ENCODE data around the gene NDRG2. TPM values are rescaled to one million over a fixed set of nuclear protein-coding genes. Genes with fewer than 3 reads are reported as not detected.

The NDRG2 gene
- polyA plus RNA-seq, 4 donors, result 44.5 to 129 (median 71.4) TPM

GRCh38 chr14:21025371-21026273, 761 bp upstream of the NDRG2 start:
- FAIRE-seq (no peak), DNase-seq (peak in 1 of 2 donors; percentile 62)
- Histone ChIP-seq H3K36me3 (ENCODE audit: control insufficient read depth in 3 of 3, insufficient read depth in 2 of 3, low read depth in 1 of 3, low read length in 3 of 3) (peaks cover 0 to 19% (median 2%) of the 10 kb centered on the region in 3 donors), H3K27ac (ENCODE audit: low read depth in 1 of 3, low read length in 2 of 3) (peak overlapping the region; percentile 54 to 89 (median 55)), H3K27me3 (ENCODE audit: control insufficient read depth in 3 of 3, insufficient read depth in 3 of 3, low read length in 3 of 3) (no peaks in the 10 kb centered on the region), H3K4me3 (ENCODE audit: low read depth in 1 of 3, low read length in 3 of 3) (peak overlapping the region; percentile 68 to 75 (median 68)), H3K9me3 (ENCODE audit: control insufficient read depth in 2 of 2, insufficient read depth in 1 of 2, low read depth in 1 of 2, low read length in 1 of 2) (no peaks in the 10 kb centered on the region), H3K4me1 (ENCODE audit: control insufficient read depth in 3 of 3, insufficient read depth in 2 of 3, low read depth in 1 of 3, low read length in 2 of 3) (peaks cover 0 to 10% (median 2%) of the 10 kb centered on the region in 3 donors)
- 13 to 20% (median 16%) methylated on average over 49 to 58 of the region's 58 CpGs for WGBS, 3 donors

- DNase-seq (peak; percentile 42 to 59), FAIRE-seq (no peak)
- 10 to 22% (median 20%) methylated on average over 17 of the region's 17 CpGs for WGBS, 3 donors
- Histone ChIP-seq H3K4me1 (ENCODE audit: control insufficient read depth in 3 of 3, insufficient read depth in 2 of 3, low read depth in 1 of 3, low read length in 2 of 3) (peaks cover 0 to 13% (median 2%) of the 10 kb centered on the region in 3 donors), H3K27ac (ENCODE audit: low read depth in 1 of 3, low read length in 2 of 3) (peak overlapping the region in 2 of 3 donors; percentile 46 to 63), H3K36me3 (ENCODE audit: control insufficient read depth in 3 of 3, insufficient read depth in 2 of 3, low read depth in 1 of 3, low read length in 3 of 3) (peaks cover 0 to 28% (median 2%) of the 10 kb centered on the region in 3 donors), H3K9me3 (ENCODE audit: control insufficient read depth in 2 of 2, insufficient read depth in 1 of 2, low read depth in 1 of 2, low read length in 1 of 2) (no peaks in the 10 kb centered on the region), H3K4me3 (ENCODE audit: low read depth in 1 of 3, low read length in 3 of 3) (peak overlapping the region; percentile 68 to 75 (median 68)), H3K27me3 (ENCODE audit: control insufficient read depth in 3 of 3, insufficient read depth in 3 of 3, low read length in 3 of 3) (no peaks in the 10 kb centered on the region)
Observed at GRCh38 chr14:21023817-21024584, 860 bp downstream of the NDRG2 start.

GRCh38 chr14:21023174-21023573, 1.7 kb downstream of the NDRG2 start:
- Histone ChIP-seq H3K27ac (ENCODE audit: low read depth in 1 of 3, low read length in 2 of 3) (peak overlapping the region in 1 of 3 donors; percentile 1), H3K27me3 (ENCODE audit: control insufficient read depth in 3 of 3, insufficient read depth in 3 of 3, low read length in 3 of 3) (no peaks in the 10 kb centered on the region), H3K4me3 (ENCODE audit: low read depth in 1 of 3, low read length in 3 of 3) (no peak overlapping the region), H3K36me3 (ENCODE audit: control insufficient read depth in 3 of 3, insufficient read depth in 2 of 3, low read depth in 1 of 3, low read length in 3 of 3) (peaks cover 2 to 36% (median 3%) of the 10 kb centered on the region in 3 donors), H3K9me3 (ENCODE audit: control insufficient read depth in 2 of 2, insufficient read depth in 1 of 2, low read depth in 1 of 2, low read length in 1 of 2) (no peaks in the 10 kb centered on the region), H3K4me1 (ENCODE audit: control insufficient read depth in 3 of 3, insufficient read depth in 2 of 3, low read depth in 1 of 3, low read length in 2 of 3) (peaks cover 0 to 16% (median 2%) of the 10 kb centered on the region in 3 donors)
- WGBS, 3 donors, result 49 to 75% (median 69%) methylated on average over 7 of the region's 7 CpGs
- FAIRE-seq, result no peak
- no peak for DNase-seq

- Histone ChIP-seq H3K27me3 (ENCODE audit: control insufficient read depth in 3 of 3, insufficient read depth in 3 of 3, low read length in 3 of 3) (no peaks in the 10 kb centered on the region), H3K36me3 (ENCODE audit: control insufficient read depth in 3 of 3, insufficient read depth in 2 of 3, low read depth in 1 of 3, low read length in 3 of 3) (peaks cover 2 to 41% (median 3%) of the 10 kb centered on the region in 3 donors), H3K4me1 (ENCODE audit: control insufficient read depth in 3 of 3, insufficient read depth in 2 of 3, low read depth in 1 of 3, low read length in 2 of 3) (peaks cover 0 to 16% (median 2%) of the 10 kb centered on the region in 3 donors), H3K9me3 (ENCODE audit: control insufficient read depth in 2 of 2, insufficient read depth in 1 of 2, low read depth in 1 of 2, low read length in 1 of 2) (no peaks in the 10 kb centered on the region), H3K4me3 (ENCODE audit: low read depth in 1 of 3, low read length in 3 of 3) (no peak overlapping the region), H3K27ac (ENCODE audit: low read depth in 1 of 3, low read length in 2 of 3) (no peak overlapping the region)
- FAIRE-seq (no peak), DNase-seq (no peak)
- WGBS, 3 donors, result 82 to 86% (median 83%) methylated on average over 5 of the region's 5 CpGs
Observed at GRCh38 chr14:21022686-21023085, 2.2 kb downstream of the NDRG2 start.

GRCh38 chr14:21020977-21021545, 3.8 kb downstream of the NDRG2 start:
- peaks cover 2 to 51% (median 5%) of the 10 kb centered on the region in 3 donors for H3K36me3 ChIP-seq (ENCODE audit: control insufficient read depth in 3 of 3, insufficient read depth in 2 of 3, low read depth in 1 of 3, low read length in 3 of 3)

GRCh38 chr14:21019366-21019765, 5.5 kb downstream of the NDRG2 start:
- DNase-seq, result no peak
- no peak for FAIRE-seq
- Histone ChIP-seq H3K4me1 (ENCODE audit: control insufficient read depth in 3 of 3, insufficient read depth in 2 of 3, low read depth in 1 of 3, low read length in 2 of 3) (peaks cover 0 to 21% (median 2%) of the 10 kb centered on the region in 3 donors), H3K27ac (ENCODE audit: low read depth in 1 of 3, low read length in 2 of 3) (no peak overlapping the region), H3K27me3 (ENCODE audit: control insufficient read depth in 3 of 3, insufficient read depth in 3 of 3, low read length in 3 of 3) (no peaks in the 10 kb centered on the region), H3K4me3 (ENCODE audit: low read depth in 1 of 3, low read length in 3 of 3) (no peak overlapping the region), H3K36me3 (ENCODE audit: control insufficient read depth in 3 of 3, insufficient read depth in 2 of 3, low read depth in 1 of 3, low read length in 3 of 3) (peaks cover 2 to 51% (median 5%) of the 10 kb centered on the region in 3 donors), H3K9me3 (ENCODE audit: control insufficient read depth in 2 of 2, insufficient read depth in 1 of 2, low read depth in 1 of 2, low read length in 1 of 2) (no peaks in the 10 kb centered on the region)
- WGBS, 3 donors, result 71 to 77% (median 76%) methylated on average over 1 of the region's 1 CpG

More at GRCh38 chr14:21020977-21021545, 3.8 kb downstream of the NDRG2 start:
- FAIRE-seq (no peak), DNase-seq (no peak)
- WGBS, 3 donors, result 84 to 87% (median 84%) methylated on average over 5 of the region's 5 CpGs
- no peaks in the 10 kb centered on the region for H3K27me3 ChIP-seq (ENCODE audit: control insufficient read depth in 3 of 3, insufficient read depth in 3 of 3, low read length in 3 of 3)
- H3K27ac ChIP-seq (ENCODE audit: low read depth in 1 of 3, low read length in 2 of 3), result no peak overlapping the region
- H3K9me3 ChIP-seq (ENCODE audit: control insufficient read depth in 2 of 2, insufficient read depth in 1 of 2, low read depth in 1 of 2, low read length in 1 of 2), result no peaks in the 10 kb centered on the region
- H3K4me1 ChIP-seq (ENCODE audit: control insufficient read depth in 3 of 3, insufficient read depth in 2 of 3, low read depth in 1 of 3, low read length in 2 of 3), result peaks cover 0 to 16% (median 2%) of the 10 kb centered on the region in 3 donors
- H3K4me3 ChIP-seq (ENCODE audit: low read depth in 1 of 3, low read length in 3 of 3), result no peak overlapping the region

GRCh38 chr14:21018781-21019180, 6.1 kb downstream of the NDRG2 start:
- no peaks in the 10 kb centered on the region for H3K9me3 ChIP-seq (ENCODE audit: control insufficient read depth in 2 of 2, insufficient read depth in 1 of 2, low read depth in 1 of 2, low read length in 1 of 2)
- WGBS, 3 donors, result 90 to 93% (median 92%) methylated on average over 3 of the region's 3 CpGs
- no peak for FAIRE-seq

GRCh38 chr14:21018286-21018685, 6.6 kb downstream of the NDRG2 start:
- Histone ChIP-seq H3K27ac (ENCODE audit: low read depth in 1 of 3, low read length in 2 of 3) (no peak overlapping the region), H3K4me3 (ENCODE audit: low read depth in 1 of 3, low read length in 3 of 3) (no peak overlapping the region), H3K9me3 (ENCODE audit: control insufficient read depth in 2 of 2, insufficient read depth in 1 of 2, low read depth in 1 of 2, low read length in 1 of 2) (no peaks in the 10 kb centered on the region), H3K27me3 (ENCODE audit: control insufficient read depth in 3 of 3, insufficient read depth in 3 of 3, low read length in 3 of 3) (no peaks in the 10 kb centered on the region), H3K36me3 (ENCODE audit: control insufficient read depth in 3 of 3, insufficient read depth in 2 of 3, low read depth in 1 of 3, low read length in 3 of 3) (peaks cover 2 to 50% (median 5%) of the 10 kb centered on the region in 3 donors), H3K4me1 (ENCODE audit: control insufficient read depth in 3 of 3, insufficient read depth in 2 of 3, low read depth in 1 of 3, low read length in 2 of 3) (peaks cover 0 to 12% (median 0%) of the 10 kb centered on the region in 3 donors)
- no peak for FAIRE-seq
- no peak for DNase-seq
- 76 to 79% (median 78%) methylated on average over 7 of the region's 7 CpGs for WGBS, 3 donors

More at GRCh38 chr14:21018781-21019180, 6.1 kb downstream of the NDRG2 start:
- Histone ChIP-seq H3K4me3 (ENCODE audit: low read depth in 1 of 3, low read length in 3 of 3) (no peak overlapping the region), H3K27me3 (ENCODE audit: control insufficient read depth in 3 of 3, insufficient read depth in 3 of 3, low read length in 3 of 3) (no peaks in the 10 kb centered on the region), H3K36me3 (ENCODE audit: control insufficient read depth in 3 of 3, insufficient read depth in 2 of 3, low read depth in 1 of 3, low read length in 3 of 3) (peaks cover 2 to 51% (median 5%) of the 10 kb centered on the region in 3 donors), H3K4me1 (ENCODE audit: control insufficient read depth in 3 of 3, insufficient read depth in 2 of 3, low read depth in 1 of 3, low read length in 2 of 3) (peaks cover 0 to 16% (median under 1%) of the 10 kb centered on the region in 3 donors), H3K27ac (ENCODE audit: low read depth in 1 of 3, low read length in 2 of 3) (no peak overlapping the region)
- DNase-seq, result no peak

Data from small intestine (tissue), 7 donors.